Measurements from ENCODE around the gene PTPN1.

Gene PTPN1

GRCh38 chr20:50632701-50633100, 122.5 kb downstream of the PTPN1 start:
- Mint-ChIP-seq H3K4me3 (no peak overlapping the region), H3K9me3 (no peaks in the 10 kb centered on the region), H3K27ac (no peak overlapping the region), H3K36me3 (no peaks in the 10 kb centered on the region), H3K4me1 (peaks cover 6% of the 10 kb centered on the region), H3K27me3 (peaks cover 67% of the 10 kb centered on the region)
- no peak for ATAC-seq

- Mint-ChIP-seq H3K27me3 (peaks cover 66% of the 10 kb centered on the region), H3K27ac (no peak overlapping the region), H3K4me1 (peaks cover 6% of the 10 kb centered on the region), H3K4me3 (no peak overlapping the region), H3K36me3 (no peaks in the 10 kb centered on the region), H3K9me3 (no peaks in the 10 kb centered on the region)
- ATAC-seq: no peak
Observed at GRCh38 chr20:50633361-50633760, 123.2 kb downstream of the PTPN1 start.

GRCh38 chr20:50634191-50634590, 124.0 kb downstream of the PTPN1 start:
- no peaks in the 10 kb centered on the region for H3K9me3 Mint-ChIP-seq
- H3K27ac Mint-ChIP-seq: no peak overlapping the region
- no peak overlapping the region for H3K4me3 Mint-ChIP-seq
- H3K4me1 Mint-ChIP-seq: peaks cover 6% of the 10 kb centered on the region
- H3K36me3 Mint-ChIP-seq: no peaks in the 10 kb centered on the region
- H3K27me3 Mint-ChIP-seq: peaks cover 63% of the 10 kb centered on the region
- no peak for ATAC-seq
